ENCODE data around the gene KPNA1.
A peak's percentile ranks its signal among the peaks of the same experiment; 100 is the strongest.

The KPNA1 gene

GRCh38 chr3:122397201-122397600 lies 117.5 kb downstream of the KPNA1 start:
- DNase-seq = peak in 11 of 42 donors; percentile 2 to 60 (median 32)
- intact Hi-C loops (cut with DNase I) = no loop called here

- DNase-seq = no peak
- intact Hi-C loops (cut with DNase I) = no loop called here
Observed at GRCh38 chr3:122396511-122396910, 118.2 kb downstream of the KPNA1 start.

DNA sequence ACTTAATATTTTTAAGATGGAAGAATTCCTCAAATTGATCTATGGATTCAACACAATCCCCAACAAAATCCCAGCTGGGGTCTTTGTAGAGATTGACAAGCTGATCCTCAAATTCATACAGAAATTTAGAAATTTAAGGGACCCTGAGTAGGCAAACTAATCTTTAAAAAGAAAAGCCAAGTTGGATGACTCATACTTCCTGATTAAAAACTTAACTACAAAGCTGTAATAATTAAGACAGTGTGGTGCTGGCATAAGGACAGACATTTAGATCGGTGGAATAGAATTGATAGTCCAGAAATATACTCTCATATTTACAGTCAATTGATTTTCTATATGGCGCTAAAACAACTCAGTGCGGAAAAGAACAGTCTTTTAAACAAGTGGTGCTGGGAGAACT lies 119.2 kb downstream of the KPNA1 start:
- intact Hi-C loops (cut with DNase I) = no loop called here
- DNase-seq = no peak

DNA sequence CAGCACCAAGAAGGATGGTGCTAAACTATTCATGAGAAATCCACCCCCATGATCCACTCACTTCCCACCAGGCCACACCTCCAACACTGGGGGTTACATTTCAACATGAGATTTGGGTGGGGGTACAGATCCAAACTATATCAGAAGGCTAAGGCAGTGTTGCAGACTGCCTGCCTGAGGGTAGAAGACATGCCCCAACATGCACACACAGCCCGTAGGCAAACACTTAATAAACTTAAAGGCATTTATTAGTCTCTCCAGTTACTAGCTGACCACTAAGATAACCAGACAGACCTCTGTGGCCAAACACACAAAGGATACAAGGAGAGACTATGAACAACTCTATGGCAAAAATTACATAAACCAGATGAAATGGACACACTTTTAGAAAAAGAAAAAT lies 120.6 kb downstream of the KPNA1 start:
- intact Hi-C loops (cut with DNase I) = loop anchor here (5.0 kb wide), 1 partner anchor 283 kb away; no protein-coding TSS in a partner anchor
- no peak for DNase-seq

DNA sequence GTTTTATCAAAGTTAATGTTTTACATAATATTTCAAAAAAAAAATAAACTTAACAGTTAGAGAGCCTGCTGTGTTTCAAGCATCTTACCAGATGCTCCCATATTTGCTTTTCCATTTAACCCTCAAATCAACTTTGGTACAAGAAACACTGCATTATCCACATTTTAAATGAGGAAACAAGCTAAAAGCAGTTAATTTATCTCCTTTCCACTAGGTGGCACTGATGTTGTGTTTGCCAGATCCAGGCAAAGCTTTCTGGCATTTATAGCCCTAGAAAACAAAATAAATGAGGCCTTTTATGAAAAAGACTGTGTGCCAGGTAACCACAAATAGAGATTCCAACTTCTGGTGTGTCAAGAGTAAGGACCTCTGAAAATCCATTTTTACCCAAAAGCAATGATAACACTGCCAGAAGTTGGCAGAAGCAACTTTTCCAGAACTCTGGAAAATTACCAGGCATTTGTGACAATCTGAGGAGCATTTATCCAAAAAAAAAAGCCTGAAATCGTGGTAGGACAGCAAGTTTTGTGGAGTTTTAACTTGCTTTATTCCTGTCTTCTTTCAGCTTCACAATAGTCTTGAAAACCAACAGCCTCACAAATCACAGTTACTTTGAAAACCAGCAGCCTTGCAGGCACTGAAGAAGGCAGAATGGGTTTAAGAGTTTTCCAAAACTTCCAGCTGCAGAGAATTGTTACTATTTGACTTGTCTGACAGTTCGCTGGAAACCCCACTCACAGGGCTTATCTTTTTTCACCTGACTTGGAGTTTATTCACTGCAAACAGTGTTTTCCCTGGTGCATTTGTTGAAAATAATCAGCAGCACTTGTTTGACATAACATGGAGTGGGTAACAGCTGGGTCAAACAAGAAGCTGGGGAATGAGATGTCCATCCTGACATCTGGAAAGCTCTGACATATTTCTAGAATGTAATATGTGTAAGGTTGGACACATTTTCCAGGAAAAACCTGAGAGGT lies 121.6 kb downstream of the KPNA1 start:
- intact Hi-C loops (cut with DNase I) = loop anchor here (5.0 kb wide), 1 partner anchor 284 kb away; no protein-coding TSS in a partner anchor
- DNase-seq = peak in 5 of 42 donors; percentile 9 to 42 (median 21)

- intact Hi-C loops (cut with DNase I) = loop anchor here (5.0 kb wide), 1 partner anchor 285 kb away; no protein-coding TSS in a partner anchor
- DNase-seq = no peak
Observed at GRCh38 chr3:122391681-122392446, 122.9 kb downstream of the KPNA1 start.

DNA sequence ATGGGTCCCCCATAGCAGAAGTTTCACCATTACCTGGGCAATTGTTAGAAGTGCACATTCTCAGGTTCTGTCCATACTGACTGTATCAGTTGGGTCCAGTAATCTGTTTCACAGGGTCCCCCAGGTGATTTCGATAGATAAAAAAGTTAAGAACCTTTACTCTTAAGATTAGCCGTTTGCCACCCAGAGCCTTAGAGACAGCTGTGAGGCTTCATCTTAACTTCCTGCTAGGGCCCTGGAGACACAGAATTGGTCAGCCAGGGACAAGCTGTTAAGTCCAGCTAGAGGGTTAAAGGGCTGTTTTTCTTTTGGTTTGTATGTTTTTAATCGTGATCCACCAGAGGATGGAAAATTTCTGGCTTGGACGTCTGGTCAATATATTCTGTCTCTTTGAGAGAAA lies 124.1 kb downstream of the KPNA1 start:
- intact Hi-C loops (cut with DNase I) = loop anchor here (5.0 kb wide), 1 partner anchor 287 kb away; no protein-coding TSS in a partner anchor
- DNase-seq = no peak

DNA sequence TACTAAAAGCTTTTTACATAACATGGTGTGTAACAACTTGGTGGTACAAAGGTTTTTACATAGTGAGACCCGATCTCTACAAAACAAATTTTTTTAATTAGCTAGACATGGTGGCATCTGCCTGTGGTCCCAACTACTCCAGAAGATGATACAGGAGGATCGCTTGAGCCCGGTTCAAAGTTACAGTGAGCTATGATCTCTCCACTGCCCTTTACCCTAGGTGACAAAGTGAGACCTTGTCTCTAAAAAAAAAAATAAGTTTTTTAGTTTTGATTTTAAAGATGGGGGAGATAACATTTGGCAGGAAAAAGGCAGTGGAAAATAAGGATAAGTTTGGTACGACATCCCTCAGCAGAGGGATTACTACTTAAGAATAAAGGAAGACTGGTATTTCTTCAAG lies 124.8 kb downstream of the KPNA1 start:
- DNase-seq = no peak
- intact Hi-C loops (cut with DNase I) = loop anchor here (5.0 kb wide), 1 partner anchor 287 kb away; no protein-coding TSS in a partner anchor

DNA sequence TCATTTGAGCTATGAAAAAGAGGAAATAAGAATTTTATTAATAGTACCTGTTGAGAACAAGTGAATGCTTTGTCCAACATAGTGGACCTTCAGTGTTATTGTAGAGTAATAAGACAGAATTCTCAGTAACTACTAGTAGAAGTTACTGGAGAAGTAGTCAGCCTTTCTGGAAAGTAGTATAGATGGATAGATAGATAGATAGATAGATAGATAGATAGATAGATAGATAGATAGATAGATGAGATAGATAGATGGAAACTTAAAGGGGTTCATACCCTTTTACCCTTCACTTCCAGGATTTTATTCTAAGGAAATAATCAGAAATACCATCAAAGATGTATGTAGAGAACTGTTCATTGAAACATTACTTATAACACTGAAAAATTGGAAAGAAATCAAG lies 125.5 kb downstream of the KPNA1 start:
- DNase-seq = no peak
- intact Hi-C loops (cut with DNase I) = no loop called here

GRCh38 chr3:122387709-122388108 lies 127.0 kb downstream of the KPNA1 start:
- intact Hi-C loops (cut with DNase I) = no loop called here

DNA sequence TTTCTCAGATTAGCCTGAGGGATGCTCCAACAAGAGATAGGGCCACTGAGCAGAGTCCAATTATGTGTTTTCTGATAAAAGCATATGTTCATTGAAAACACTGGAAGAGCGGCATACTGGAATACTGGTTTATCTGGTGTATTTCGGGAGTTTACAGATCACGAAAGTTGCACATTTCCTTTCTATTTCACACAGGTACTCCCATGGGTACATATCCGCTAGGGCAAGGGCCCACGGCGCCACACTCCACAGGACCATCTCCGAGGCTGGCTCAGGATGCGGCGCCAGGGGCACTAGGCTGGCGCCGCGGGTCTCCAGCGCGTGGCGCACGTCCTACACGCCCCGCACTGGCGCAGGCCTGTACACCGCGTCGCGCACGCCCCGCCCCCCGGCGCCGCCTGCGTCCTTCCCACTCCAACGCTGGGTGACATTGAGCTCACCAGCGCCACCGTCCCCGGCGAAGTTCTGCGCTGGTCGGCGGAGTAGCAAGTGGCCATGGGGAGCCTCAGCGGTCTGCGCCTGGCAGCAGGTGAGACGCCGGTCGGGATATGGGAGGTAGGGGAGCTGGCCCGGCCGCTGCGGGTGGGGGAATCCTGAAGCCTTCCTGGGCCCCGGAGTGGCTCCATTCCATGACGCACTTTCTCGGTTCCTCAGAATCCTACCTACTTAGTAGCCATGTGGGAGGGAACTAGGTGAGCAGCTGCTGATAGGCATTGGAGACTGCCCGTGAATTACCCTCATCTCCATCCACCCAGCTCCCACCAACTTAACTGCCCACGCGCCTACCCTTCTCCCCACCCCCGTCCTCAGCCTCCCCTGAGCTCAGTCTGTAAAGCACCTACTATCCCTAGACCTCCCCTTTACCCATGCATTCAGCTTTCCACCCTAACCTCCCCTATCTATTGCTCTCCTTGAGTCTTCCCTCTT lies 130.7 kb downstream of the KPNA1 start, which contains the start of gene FAM162A:
TSS of gene FAM162A (plus strand) at position 412 of the 927 bp plus-strand sequence. CDS start at position 496, 84 bp downstream.
- DNase-seq = peak; percentile 85 to 98 (median 95)
- intact Hi-C loops (cut with DNase I) = no loop called here

More at GRCh38 chr3:122387709-122388108, 127.0 kb downstream of the KPNA1 start:
- no peak for DNase-seq

- intact Hi-C loops (cut with DNase I) = no loop called here
- DNase-seq = peak; percentile 79 to 95 (median 89)
Observed at GRCh38 chr3:122382888-122383666, 131.7 kb downstream of the KPNA1 start, which contains the start of gene MIX23. Gene MIX23, minus strand, starts transcription at chr3:122383231. Its CDS starts 7 bp downstream, at chr3:122383224.

GRCh38 chr3:122377975-122378374 lies 136.8 kb downstream of the KPNA1 start:
- intact Hi-C loops (cut with DNase I) = no loop called here
- no peak for DNase-seq

- DNase-seq = no peak
- intact Hi-C loops (cut with DNase I) = no loop called here
Observed at GRCh38 chr3:122374034-122374433, 140.7 kb downstream of the KPNA1 start.
